AG04449 (cell line): ENCODE data around the gene AFG1L.
"Not testable (repeated sequence)": the region's sequence is repeated elsewhere in the genome, so short reads cannot be mapped to it uniquely, and the experiment has no call there.

Experiments
- CTCF ChIA-PET: fragments of 350-600 bp; formaldehyde crosslinking; extraction: SDS; loops from one replicate; lab custom pipeline; 2021; ENCODE audit warnings: antibody characterized with exemption; lab: Yijun Ruan, JAX
- POLR2A ChIA-PET: fragments of 400-600, 350-600 bp; formaldehyde crosslinking; extraction: SDS; loops from one replicate; lab custom pipeline; 2020; ENCODE audit warnings: antibody characterized with exemption, inconsistent platforms; lab: Yijun Ruan, JAX
- DNase-seq: peaks from one replicate; pipeline ENCODE4 v3.0.0-alpha.2; 2010; ENCODE audit warnings: low read depth, low spot score
- H3K4me3 ChIP-seq: 2 replicates; pipeline ENCODE4 v1.5.1; 2011; ENCODE audit warnings: low read depth, mild to moderate bottlenecking, control low read depth, low read length
- TF ChIP-seq, protein P1 (sequence below): IDR thresholded peaks from one replicate; pipeline ENCODE4 v1.5.1; 2011; ENCODE audit warnings: mild to moderate bottlenecking, moderate library complexity, low read length, control low read depth, inconsistent platforms; ENCODE audit not compliant: insufficient read depth; ENCODE audit errors: missing control alignments

Gene AFG1L

DNA sequence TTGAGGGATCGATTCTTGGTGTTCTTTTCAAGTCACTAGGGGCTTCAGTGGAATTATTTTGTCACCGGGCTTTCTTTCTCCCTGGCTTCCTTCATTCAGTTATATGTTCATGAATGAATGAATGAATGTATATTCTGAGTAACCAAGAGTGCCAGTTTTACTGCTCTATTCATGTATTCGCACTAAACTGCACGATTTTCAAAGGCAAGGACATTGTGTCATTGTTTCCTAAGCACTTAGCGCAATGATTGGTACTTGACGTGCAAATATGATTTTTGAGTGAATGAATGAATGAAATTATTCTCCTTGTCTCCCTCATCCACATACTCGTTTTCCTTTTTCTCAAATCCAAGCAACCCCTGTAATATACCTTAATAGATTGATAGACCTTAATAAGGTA, 822 bp downstream of the AFG1L start:
- TF ChIP-seq, protein P1, sequence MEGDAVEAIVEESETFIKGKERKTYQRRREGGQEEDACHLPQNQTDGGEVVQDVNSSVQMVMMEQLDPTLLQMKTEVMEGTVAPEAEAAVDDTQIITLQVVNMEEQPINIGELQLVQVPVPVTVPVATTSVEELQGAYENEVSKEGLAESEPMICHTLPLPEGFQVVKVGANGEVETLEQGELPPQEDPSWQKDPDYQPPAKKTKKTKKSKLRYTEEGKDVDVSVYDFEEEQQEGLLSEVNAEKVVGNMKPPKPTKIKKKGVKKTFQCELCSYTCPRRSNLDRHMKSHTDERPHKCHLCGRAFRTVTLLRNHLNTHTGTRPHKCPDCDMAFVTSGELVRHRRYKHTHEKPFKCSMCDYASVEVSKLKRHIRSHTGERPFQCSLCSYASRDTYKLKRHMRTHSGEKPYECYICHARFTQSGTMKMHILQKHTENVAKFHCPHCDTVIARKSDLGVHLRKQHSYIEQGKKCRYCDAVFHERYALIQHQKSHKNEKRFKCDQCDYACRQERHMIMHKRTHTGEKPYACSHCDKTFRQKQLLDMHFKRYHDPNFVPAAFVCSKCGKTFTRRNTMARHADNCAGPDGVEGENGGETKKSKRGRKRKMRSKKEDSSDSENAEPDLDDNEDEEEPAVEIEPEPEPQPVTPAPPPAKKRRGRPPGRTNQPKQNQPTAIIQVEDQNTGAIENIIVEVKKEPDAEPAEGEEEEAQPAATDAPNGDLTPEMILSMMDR: no peak
- DNase-seq: no peak
- ChIA-PET CTCF (interaction anchor here (0.9 to 1.2 kb wide), 2 partner anchors 13 to 196 kb away, joined by 3 to 4 read pairs; no protein-coding TSS in a partner anchor), POLR2A (no interaction called here)
- peak overlapping the region; percentile 96 for H3K4me3 ChIP-seq

DNA sequence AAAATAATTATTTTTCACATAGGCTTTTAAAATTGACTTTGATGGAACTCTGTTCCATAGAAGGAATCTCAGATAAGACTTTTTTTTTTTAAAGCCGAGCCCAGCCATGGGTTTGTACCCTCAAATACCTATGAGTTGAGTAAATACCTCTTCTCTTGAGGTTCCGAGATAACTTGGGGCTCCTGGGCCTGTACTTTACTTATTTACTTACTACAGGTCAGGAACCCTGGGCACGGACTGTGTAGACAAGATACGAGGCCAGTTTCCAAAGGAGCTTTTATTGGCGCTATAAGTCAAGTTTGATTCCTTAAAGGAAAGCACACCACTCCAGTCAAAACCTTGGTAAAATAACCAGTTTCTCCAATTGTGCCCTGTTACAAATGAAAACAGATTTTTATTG, 7.5 kb downstream of the AFG1L start:
- no peak overlapping the region for H3K4me3 ChIP-seq
- ChIA-PET CTCF (no interaction called here), POLR2A (no interaction called here)
- no peak for DNase-seq
- TF ChIP-seq, protein P1: no peak

DNA sequence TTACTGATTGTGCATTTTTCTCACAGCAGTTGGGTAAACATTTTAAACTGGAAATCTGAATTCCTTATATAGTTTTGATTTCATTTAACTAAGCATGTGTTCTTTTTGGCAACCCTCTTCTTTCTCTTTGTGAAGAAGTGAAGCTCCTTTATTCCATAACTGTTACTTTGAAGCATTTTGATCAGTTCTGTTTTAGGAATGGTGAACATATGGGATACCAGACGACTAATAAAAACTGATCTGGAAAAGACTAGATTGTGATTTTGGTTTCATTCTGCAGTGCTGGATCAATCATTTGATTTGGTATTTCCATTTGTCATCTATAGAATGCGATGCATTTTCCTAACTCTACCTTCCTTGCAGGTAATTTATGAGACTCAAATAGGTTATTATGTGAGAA, 9.8 kb downstream of the AFG1L start:
- TF ChIP-seq, protein P1: no peak
- H3K4me3 ChIP-seq: no peak overlapping the region
- CTCF ChIA-PET: interaction anchor here (0.9 to 1.7 kb wide), 2 partner anchors 17 to 187 kb away, joined by 3 to 4 read pairs; no protein-coding TSS in a partner anchor
- POLR2A ChIA-PET: no interaction called here
- DNase-seq: no peak

DNA sequence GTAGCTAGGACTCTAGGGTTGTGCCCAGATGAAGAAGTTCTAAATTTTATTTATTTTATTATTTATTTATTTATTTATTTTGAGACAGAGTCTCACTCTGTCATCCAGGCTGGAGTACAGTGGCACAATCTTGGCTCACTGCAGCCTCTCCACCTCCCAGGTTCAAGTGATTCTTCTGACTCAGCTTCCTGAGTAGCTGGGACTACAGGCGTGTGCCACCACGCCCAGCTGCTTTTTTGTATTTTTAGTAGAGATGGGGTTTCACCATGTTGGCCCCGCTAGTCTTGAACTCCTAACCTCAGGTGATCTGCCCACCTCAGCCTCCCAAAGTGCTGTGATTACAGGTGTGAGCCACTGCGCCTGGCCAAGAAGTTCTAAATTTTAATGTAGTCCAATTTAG, 13.8 kb downstream of the AFG1L start:
- POLR2A ChIA-PET, DNase-seq, H3K4me3 ChIP-seq: not testable (repeated sequence)
- CTCF ChIA-PET: interaction anchor here (1.0 kb wide), 1 partner anchor 183 kb away, joined by 3 read pairs; no protein-coding TSS in a partner anchor

DNA sequence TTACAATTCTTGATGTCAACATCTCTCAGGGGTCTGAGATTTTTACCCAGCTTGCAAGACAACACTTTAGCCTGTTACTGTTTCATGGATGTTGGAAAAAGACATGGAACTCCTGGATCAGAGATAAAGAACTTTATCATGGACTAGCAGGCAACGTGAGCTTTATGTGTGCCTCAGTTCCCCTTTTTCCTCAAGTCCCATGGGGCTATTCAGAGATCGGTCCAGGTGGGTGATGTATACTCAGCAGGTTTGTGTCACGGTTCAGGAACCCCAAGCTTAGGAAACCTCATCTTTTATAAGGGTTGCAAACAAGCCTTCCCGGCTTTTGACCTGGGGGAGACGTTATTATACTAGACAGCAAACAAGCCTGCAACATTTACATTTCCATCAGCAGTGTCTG, 15.0 kb downstream of the AFG1L start:
- ChIA-PET POLR2A (no interaction called here), CTCF (no interaction called here)
- TF ChIP-seq, protein P1: no peak
- DNase-seq: no peak
- no peak overlapping the region for H3K4me3 ChIP-seq

DNA sequence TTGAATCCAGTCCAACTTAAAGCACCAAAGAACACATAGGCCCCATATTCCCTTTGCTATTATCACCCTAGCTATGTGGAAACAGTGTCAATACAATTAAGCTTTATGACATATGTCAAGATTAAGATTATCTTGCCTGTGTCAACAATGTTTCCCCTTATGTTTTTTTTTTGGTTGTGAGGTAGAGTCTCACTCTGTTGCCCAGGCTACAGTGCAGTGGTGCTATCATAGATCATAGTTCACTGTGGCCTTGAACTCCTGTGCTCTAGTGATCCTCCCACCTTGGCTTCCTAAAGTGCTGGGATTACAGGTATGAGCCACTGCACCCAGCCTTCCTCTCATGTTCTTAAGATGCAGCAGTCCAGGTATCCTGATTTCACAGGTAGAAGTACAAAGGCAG, 17.8 kb downstream of the AFG1L start:
- TF ChIP-seq, protein P1: no peak
- DNase-seq: no peak
- no peak overlapping the region for H3K4me3 ChIP-seq
- CTCF ChIA-PET: no interaction called here
- POLR2A ChIA-PET: no interaction called here

DNA sequence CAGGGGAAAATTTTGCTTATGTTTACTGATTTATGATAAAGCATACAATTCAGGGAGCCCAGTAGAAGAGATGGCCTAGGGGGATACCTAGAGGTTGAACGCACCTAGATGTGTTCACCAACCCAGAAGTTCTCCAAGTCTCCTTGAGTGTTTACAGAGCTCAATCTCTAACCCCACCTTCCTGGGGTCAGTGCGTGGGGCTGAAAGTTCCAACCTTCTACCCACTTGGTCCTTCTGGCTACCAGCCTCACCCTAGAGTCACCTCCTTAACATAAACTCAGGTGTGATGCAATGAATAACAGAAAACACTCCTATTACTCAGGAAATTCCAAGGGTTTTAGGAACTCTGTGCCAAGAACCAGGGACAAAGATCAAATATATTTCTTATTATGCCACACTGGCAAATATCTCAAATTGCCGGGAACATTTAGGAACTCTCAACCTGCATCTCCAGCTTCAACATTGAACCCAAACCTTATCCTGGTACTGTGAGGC, 26.4 kb downstream of the AFG1L start:
- ChIA-PET POLR2A (no interaction called here), CTCF (no interaction called here)
- no peak overlapping the region for H3K4me3 ChIP-seq
- no peak for DNase-seq
- TF ChIP-seq, protein P1: no peak
